ENCODE data around the gene USP24. TPM values are rescaled to one million over a fixed set of nuclear protein-coding genes. Genes with fewer than 3 reads are reported as not detected.

The USP24 gene
- total and polyA plus RNA-seq, 7 experiments from 2014 or later: 4.7 to 91.4 (median 71.7) TPM

DNA sequence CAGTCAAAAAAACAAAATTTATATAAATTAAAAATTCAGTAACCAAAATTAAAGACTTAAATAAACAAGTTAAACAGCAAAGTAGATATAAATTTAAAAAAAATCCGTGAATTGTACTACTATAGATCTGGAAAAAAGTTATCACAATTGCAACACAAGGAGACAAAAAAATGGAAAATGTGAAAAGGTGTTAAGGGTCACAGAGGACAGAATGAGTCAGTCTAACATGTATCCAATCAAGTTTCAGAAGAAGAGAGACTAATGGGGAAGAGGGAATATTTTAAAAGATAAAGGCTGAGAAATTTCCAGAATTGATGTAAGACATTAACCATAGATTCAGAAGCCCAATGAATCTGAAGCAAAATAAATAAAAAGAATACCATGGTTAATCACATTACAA, 46.0 kb downstream of the USP24 start:
- Mint-ChIP-seq H3K4me3 (no peak overlapping the region), H3K27me3 (no peaks in the 10 kb centered on the region), H3K27ac (peak overlapping the region in 5 of 9 donors; percentile 13 to 66 (median 44)), H3K36me3 (peaks cover 12 to 49% (median 25%) of the 10 kb centered on the region in 5 donors), H3K4me1 (peaks cover 2 to 42% (median 25%) of the 10 kb centered on the region in 7 donors), H3K9me3 (no peaks in the 10 kb centered on the region)
- no peaks in the 10 kb centered on the region for H3K9me3 ChIP-seq (ENCODE audit: control insufficient read depth in 2 of 3, low read length in 3 of 3)
- intact Hi-C loops (cut with micrococcal nuclease): no loop called here
- POLR2A ChIA-PET: no interaction called here
- H3K27ac ChIP-seq (ENCODE audit: low read depth, low read length): no peak overlapping the region
- DNase-seq (no peak), ATAC-seq (no peak)
- CTCF ChIA-PET: no interaction called here
- no peaks in the 10 kb centered on the region for H3K27me3 ChIP-seq (ENCODE audit: control insufficient read depth in 2 of 2, insufficient read depth in 2 of 2, low read length in 2 of 2)
- H3K36me3 ChIP-seq (ENCODE audit: control insufficient read depth in 2 of 3, insufficient read depth in 3 of 3, low read length in 3 of 3): peaks cover 11 to 57% (median 14%) of the 10 kb centered on the region in 3 experiments
- H3K4me1 ChIP-seq (ENCODE audit: control insufficient read depth in 2 of 2, insufficient read depth in 2 of 2, low read length in 2 of 2): no peaks in the 10 kb centered on the region
- H3K4me3 ChIP-seq (ENCODE audit: low read length): no peak overlapping the region

GRCh38 chr1:55168353-55168752, 46.8 kb downstream of the USP24 start:
- Mint-ChIP-seq H3K27me3 (no peaks in the 10 kb centered on the region), H3K27ac (peak overlapping the region in 1 of 9 donors; percentile 66), H3K4me1 (peaks cover 0 to 35% (median 23%) of the 10 kb centered on the region in 7 donors), H3K36me3 (peaks cover 12 to 45% (median 27%) of the 10 kb centered on the region in 5 donors), H3K9me3 (no peaks in the 10 kb centered on the region), H3K4me3 (no peak overlapping the region)
- H3K36me3 ChIP-seq (ENCODE audit: control insufficient read depth in 2 of 3, insufficient read depth in 3 of 3, low read length in 3 of 3): peaks cover 11 to 59% (median 14%) of the 10 kb centered on the region in 3 experiments
- DNase-seq (no peak), ATAC-seq (no peak)
- H3K9me3 ChIP-seq (ENCODE audit: control insufficient read depth in 2 of 3, low read length in 3 of 3): no peaks in the 10 kb centered on the region
- H3K4me3 ChIP-seq (ENCODE audit: low read length): no peak overlapping the region
- H3K27me3 ChIP-seq (ENCODE audit: control insufficient read depth in 2 of 2, insufficient read depth in 2 of 2, low read length in 2 of 2): no peaks in the 10 kb centered on the region
- intact Hi-C loops (cut with micrococcal nuclease): no loop called here
- H3K4me1 ChIP-seq (ENCODE audit: control insufficient read depth in 2 of 2, insufficient read depth in 2 of 2, low read length in 2 of 2): no peaks in the 10 kb centered on the region
- POLR2A ChIA-PET: no interaction called here
- CTCF ChIA-PET: no interaction called here
- no peak overlapping the region for H3K27ac ChIP-seq (ENCODE audit: low read depth, low read length)

DNA sequence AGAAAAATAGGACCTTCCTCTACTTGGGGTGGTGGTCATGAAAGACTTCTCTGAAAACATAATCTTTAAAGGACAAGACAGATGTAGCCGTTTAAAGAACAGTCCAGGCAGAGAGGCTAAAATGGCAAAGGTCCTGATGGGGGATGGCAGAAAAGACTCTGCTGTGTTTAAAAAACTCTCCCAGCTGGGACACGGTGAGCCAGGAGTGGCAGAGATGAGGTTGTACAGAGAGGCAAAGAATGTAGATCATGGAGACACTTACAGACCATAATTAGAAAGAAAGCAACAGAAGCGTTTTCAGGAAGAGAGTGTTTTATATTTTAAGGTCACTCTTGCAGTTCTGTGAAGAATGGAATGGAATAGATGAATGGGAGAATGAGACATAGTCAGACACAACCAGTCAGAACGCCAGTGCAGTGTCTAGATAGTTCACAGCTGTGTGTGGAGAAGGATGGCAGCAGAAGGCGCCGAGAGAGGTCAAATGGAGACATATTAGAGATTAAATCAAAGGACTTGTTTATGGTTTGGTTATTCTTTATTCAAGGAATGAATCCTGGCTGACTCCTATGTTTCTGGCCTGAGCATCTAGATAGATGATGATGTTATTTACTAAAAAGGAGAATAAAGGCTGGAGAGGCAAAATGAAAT, 47.8 kb downstream of the USP24 start:
- Histone ChIP-seq H3K27ac (ENCODE audit: low read depth, low read length) (no peak overlapping the region), H3K27me3 (ENCODE audit: control insufficient read depth in 2 of 2, insufficient read depth in 2 of 2, low read length in 2 of 2) (no peaks in the 10 kb centered on the region), H3K4me3 (ENCODE audit: low read length) (no peak overlapping the region), H3K4me1 (ENCODE audit: control insufficient read depth in 2 of 2, insufficient read depth in 2 of 2, low read length in 2 of 2) (no peaks in the 10 kb centered on the region), H3K36me3 (ENCODE audit: control insufficient read depth in 2 of 3, insufficient read depth in 3 of 3, low read length in 3 of 3) (peaks cover 11 to 61% (median 14%) of the 10 kb centered on the region in 3 experiments), H3K9me3 (ENCODE audit: control insufficient read depth in 2 of 3, low read length in 3 of 3) (no peaks in the 10 kb centered on the region)
- Mint-ChIP-seq H3K27ac (peak overlapping the region in 7 of 9 donors; percentile 3 to 85 (median 28)), H3K27me3 (no peaks in the 10 kb centered on the region), H3K9me3 (no peaks in the 10 kb centered on the region), H3K36me3 (peaks cover 12 to 45% (median 27%) of the 10 kb centered on the region in 5 donors), H3K4me1 (peaks cover 0 to 30% (median 23%) of the 10 kb centered on the region in 7 donors), H3K4me3 (no peak overlapping the region)
- DNase-seq: no peak
- ATAC-seq: no peak
- CTCF ChIA-PET: no interaction called here
- POLR2A ChIA-PET: interaction anchor here (1.1 kb wide), 1 partner anchor 48 kb away, joined by 4 read pairs; the partner anchor contains the start of gene USP24
- intact Hi-C loops (cut with micrococcal nuclease): no loop called here

- H3K36me3 ChIP-seq (ENCODE audit: control insufficient read depth in 2 of 3, insufficient read depth in 3 of 3, low read length in 3 of 3): peaks cover 4 to 55% (median 8%) of the 10 kb centered on the region in 3 experiments
- H3K9me3 ChIP-seq (ENCODE audit: control insufficient read depth in 2 of 3, low read length in 3 of 3): no peaks in the 10 kb centered on the region
- ChIA-PET CTCF (no interaction called here), POLR2A (no interaction called here)
- Mint-ChIP-seq H3K4me1 (peaks cover 0 to 20% (median 18%) of the 10 kb centered on the region in 7 donors), H3K4me3 (no peak overlapping the region), H3K9me3 (no peaks in the 10 kb centered on the region), H3K27ac (peak overlapping the region in 4 of 9 donors; percentile 7 to 48 (median 20)), H3K27me3 (no peaks in the 10 kb centered on the region), H3K36me3 (peaks cover 7 to 34% (median 17%) of the 10 kb centered on the region in 5 donors)
- intact Hi-C loops (cut with micrococcal nuclease): loop anchor here in 1 of 2 donors (1.0 to 5.0 kb wide), 2 partner anchors 47 to 112 kb away; no protein-coding TSS in a partner anchor
- no peaks in the 10 kb centered on the region for H3K4me1 ChIP-seq (ENCODE audit: control insufficient read depth in 2 of 2, insufficient read depth in 2 of 2, low read length in 2 of 2)
- DNase-seq (no peak), ATAC-seq (no peak)
- no peak overlapping the region for H3K4me3 ChIP-seq (ENCODE audit: low read length)
- no peak overlapping the region for H3K27ac ChIP-seq (ENCODE audit: low read depth, low read length)
- no peaks in the 10 kb centered on the region for H3K27me3 ChIP-seq (ENCODE audit: control insufficient read depth in 2 of 2, insufficient read depth in 2 of 2, low read length in 2 of 2)
Measured at GRCh38 chr1:55164906-55165305, 50.3 kb downstream of the USP24 start.

DNA sequence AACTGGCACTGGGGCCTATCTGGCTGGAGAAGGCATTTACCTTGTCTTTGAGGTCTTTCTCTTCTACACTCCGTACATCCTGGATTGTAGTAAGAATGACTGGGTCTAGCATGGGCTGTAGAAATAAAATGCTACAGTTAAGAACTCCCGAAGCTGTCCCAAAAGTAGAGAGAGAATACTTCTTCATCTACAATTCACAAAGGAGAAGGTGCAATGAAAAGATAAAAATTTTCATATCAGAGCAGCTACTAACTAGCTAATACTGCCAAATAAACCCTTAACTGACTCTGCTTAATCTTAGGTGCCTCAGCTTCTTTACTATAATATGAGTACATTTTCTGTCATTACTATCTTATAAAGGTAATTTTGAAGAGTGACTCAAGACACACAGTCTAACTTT, 55.6 kb downstream of the USP24 start:
- H3K27me3 Mint-ChIP-seq: no peaks in the 10 kb centered on the region
- intact Hi-C loops (cut with micrococcal nuclease): no loop called here
- no peaks in the 10 kb centered on the region for H3K4me1 ChIP-seq (ENCODE audit: control insufficient read depth in 2 of 2, insufficient read depth in 2 of 2, low read length in 2 of 2)
- peak overlapping the region in 1 of 9 donors; percentile 63 for H3K27ac Mint-ChIP-seq
- no peaks in the 10 kb centered on the region for H3K27me3 ChIP-seq (ENCODE audit: control insufficient read depth in 2 of 2, insufficient read depth in 2 of 2, low read length in 2 of 2)
- H3K36me3 ChIP-seq (ENCODE audit: control insufficient read depth in 2 of 3, insufficient read depth in 3 of 3, low read length in 3 of 3): peaks cover under 1 to 57% (median 28%) of the 10 kb centered on the region in 3 experiments
- H3K9me3 Mint-ChIP-seq: peaks cover 0 to 5% (median 0%) of the 10 kb centered on the region in 11 donors
- no peak for ATAC-seq
- peaks cover 0 to 20% (median 7%) of the 10 kb centered on the region in 7 donors for H3K4me1 Mint-ChIP-seq
- H3K9me3 ChIP-seq (ENCODE audit: control insufficient read depth in 2 of 3, low read length in 3 of 3): no peaks in the 10 kb centered on the region
- peaks cover 7 to 41% (median 29%) of the 10 kb centered on the region in 5 donors for H3K36me3 Mint-ChIP-seq
- no peak overlapping the region for H3K27ac ChIP-seq (ENCODE audit: low read depth, low read length)
- CTCF ChIA-PET: no interaction called here
- H3K4me3 ChIP-seq (ENCODE audit: low read length): no peak overlapping the region
- H3K4me3 Mint-ChIP-seq: no peak overlapping the region
- POLR2A ChIA-PET: interaction anchor here (1.0 kb wide), 1 partner anchor 41 kb away, joined by 3 read pairs; no protein-coding TSS in a partner anchor
- DNase-seq: no peak

DNA sequence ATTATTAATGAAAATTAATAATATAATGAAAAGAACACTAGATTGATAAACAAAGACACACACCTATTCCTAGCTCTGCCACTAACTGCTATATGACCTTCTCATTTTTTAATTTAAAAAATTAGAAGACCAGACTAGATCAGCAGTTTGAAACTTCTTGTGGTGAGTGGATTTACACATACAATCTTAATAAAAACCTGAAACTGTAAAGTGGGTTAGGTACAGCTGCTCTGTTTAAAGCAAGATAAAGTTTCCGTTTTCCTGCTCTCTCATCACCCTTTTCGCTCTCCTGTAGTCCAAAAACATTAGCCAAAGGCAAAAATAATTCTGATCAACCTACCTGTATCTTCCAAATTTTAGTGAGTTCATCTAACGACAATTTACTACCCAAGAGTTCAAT, 58.6 kb downstream of the USP24 start:
- no peak for ATAC-seq
- POLR2A ChIA-PET: no interaction called here
- Mint-ChIP-seq H3K27ac (peak overlapping the region in 4 of 9 donors; percentile 46 to 81 (median 68)), H3K9me3 (peaks cover 0 to 5% (median 0%) of the 10 kb centered on the region in 11 donors), H3K36me3 (peaks cover 12 to 52% (median 37%) of the 10 kb centered on the region in 5 donors), H3K27me3 (no peaks in the 10 kb centered on the region), H3K4me1 (peaks cover 5 to 35% (median 23%) of the 10 kb centered on the region in 7 donors), H3K4me3 (no peak overlapping the region)
- H3K27me3 ChIP-seq (ENCODE audit: control insufficient read depth in 2 of 2, insufficient read depth in 2 of 2, low read length in 2 of 2): no peaks in the 10 kb centered on the region
- H3K4me1 ChIP-seq (ENCODE audit: control insufficient read depth in 2 of 2, insufficient read depth in 2 of 2, low read length in 2 of 2): peaks cover 6 to 13% of the 10 kb centered on the region in 2 donors
- no peak overlapping the region for H3K27ac ChIP-seq (ENCODE audit: low read depth, low read length)
- CTCF ChIA-PET: no interaction called here
- no peaks in the 10 kb centered on the region for H3K9me3 ChIP-seq (ENCODE audit: control insufficient read depth in 2 of 3, low read length in 3 of 3)
- H3K36me3 ChIP-seq (ENCODE audit: control insufficient read depth in 2 of 3, insufficient read depth in 3 of 3, low read length in 3 of 3): peaks cover 8 to 55% (median 31%) of the 10 kb centered on the region in 3 experiments
- DNase-seq: no peak
- H3K4me3 ChIP-seq (ENCODE audit: low read length): no peak overlapping the region
- intact Hi-C loops (cut with micrococcal nuclease): no loop called here

All from naive thymus-derived CD4-positive, alpha-beta T cell (primary cell).